ENCODE results near the gene BBIP1. TPM values are rescaled to one million over a fixed set of nuclear protein-coding genes. Genes with fewer than 3 reads are reported as not detected.

The BBIP1 gene
- polyA plus RNA-seq, 1 donor: 26.2 TPM

GRCh38 chr10:110910138-110910537 is 8.8 kb downstream of the BBIP1 start:
- H3K36me3 ChIP-seq (ENCODE audit: control insufficient read depth, insufficient read depth, low read length): no peaks in the 10 kb centered on the region
- H3K4me3 ChIP-seq (ENCODE audit: low read length): no peak overlapping the region
- no peaks in the 10 kb centered on the region for H3K27me3 ChIP-seq (ENCODE audit: control insufficient read depth, insufficient read depth, low read length)
- no peak for DNase-seq
- H3K27ac ChIP-seq (ENCODE audit: low read length): no peak overlapping the region
- H3K4me1 ChIP-seq (ENCODE audit: control insufficient read depth, insufficient read depth, low read length): no peaks in the 10 kb centered on the region
- no peaks in the 10 kb centered on the region for H3K9me3 ChIP-seq (ENCODE audit: control insufficient read depth, low read depth, low read length)
- WGBS (ENCODE audit: insufficient coverage, low lambda C conversion rate): no CpG with 5 or more reads among the region's 4 CpGs

DNA sequence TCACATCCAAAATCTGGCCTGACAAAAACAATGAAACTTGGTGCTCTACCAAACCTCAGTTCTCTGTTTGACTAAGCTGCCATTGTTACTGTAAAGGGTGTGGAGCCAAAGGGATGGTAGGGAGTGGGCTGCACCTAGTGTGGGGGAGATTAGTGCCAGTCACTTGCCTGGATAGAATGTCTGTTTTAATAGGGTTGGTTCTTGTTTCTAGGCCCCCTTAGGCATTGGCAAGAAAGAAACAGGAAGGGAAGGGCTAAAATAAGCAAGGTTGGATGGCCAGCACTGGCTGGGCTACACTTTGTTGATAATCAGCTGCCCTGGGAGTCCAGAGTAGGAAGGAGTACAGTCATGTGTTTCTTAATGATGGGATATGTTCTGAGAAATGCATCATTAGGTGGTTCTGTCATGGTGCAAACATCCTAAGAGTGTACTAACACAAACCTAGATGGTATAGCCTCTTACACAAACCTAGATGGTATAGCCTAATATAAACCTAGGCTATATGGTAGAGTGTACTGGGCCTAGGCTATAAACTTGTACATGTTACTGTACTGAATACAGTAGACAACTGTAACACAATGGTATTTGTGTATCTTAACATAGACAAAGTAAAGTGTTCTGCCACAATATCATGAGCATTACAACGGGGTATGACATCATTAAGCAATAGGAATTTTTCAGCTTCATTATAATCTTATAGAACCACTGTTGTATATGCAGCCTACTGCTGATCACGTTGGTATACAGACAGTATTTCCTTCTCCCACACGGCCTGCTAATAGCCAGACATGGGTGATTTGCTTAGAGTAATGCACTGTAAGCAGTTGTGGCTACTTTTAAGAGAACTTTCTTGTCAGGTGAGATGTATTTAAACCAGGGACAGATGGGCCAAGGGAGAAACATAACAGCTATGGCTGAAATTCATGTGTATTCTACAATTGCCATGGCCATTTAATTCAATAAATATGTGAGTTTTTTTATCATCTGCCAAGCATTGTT is 15.4 kb downstream of the BBIP1 start:
- no peaks in the 10 kb centered on the region for H3K4me1 ChIP-seq (ENCODE audit: control insufficient read depth, insufficient read depth, low read length)
- H3K36me3 ChIP-seq (ENCODE audit: control insufficient read depth, insufficient read depth, low read length): peaks cover 6% of the 10 kb centered on the region
- H3K4me3 ChIP-seq (ENCODE audit: low read length): no peak overlapping the region
- H3K27ac ChIP-seq (ENCODE audit: low read length): no peak overlapping the region
- no CpG with 5 or more reads among the region's 3 CpGs for WGBS (ENCODE audit: insufficient coverage, low lambda C conversion rate)
- DNase-seq: no peak
- H3K9me3 ChIP-seq (ENCODE audit: control insufficient read depth, low read depth, low read length): no peaks in the 10 kb centered on the region
- H3K27me3 ChIP-seq (ENCODE audit: control insufficient read depth, insufficient read depth, low read length): no peaks in the 10 kb centered on the region

DNA sequence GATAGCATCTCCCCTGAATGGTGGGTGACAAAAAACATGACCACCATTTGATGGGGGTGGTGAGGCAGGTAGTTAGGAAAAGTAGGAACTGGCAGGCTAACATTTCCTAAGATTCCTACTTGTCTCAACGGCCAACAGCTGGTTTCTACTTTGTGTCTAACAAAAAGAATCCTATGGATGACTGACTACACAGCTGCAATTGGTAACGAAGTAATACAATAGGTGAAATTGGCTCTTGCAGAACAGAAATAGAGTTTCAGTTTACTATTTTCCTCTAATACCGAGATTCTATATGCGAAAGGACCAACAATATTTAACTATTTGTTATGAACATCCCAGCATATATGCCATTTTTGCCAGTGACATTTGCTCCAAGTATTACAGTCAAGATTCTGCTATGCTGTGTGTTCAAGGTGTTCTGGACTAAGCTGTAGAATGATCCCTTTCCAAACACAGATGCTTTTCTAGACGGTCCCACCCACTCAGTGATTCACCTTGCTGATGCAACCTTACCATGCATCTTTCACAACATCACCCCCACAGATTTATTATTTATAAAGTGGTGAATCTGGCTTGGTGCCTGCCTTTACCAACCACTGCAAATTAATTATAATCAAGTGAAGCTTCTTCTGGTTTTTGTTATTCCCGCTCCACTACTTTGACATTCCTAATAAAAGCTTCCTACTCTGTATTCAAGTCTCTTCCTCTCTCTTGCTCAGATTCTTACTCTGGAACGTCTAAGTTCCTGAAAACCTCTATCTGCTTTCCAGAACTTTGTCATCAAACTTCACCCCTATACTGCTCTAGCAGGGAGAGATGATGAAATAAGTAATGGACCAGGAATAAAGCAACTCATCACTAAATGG is 16.8 kb downstream of the BBIP1 start:
- Histone ChIP-seq H3K9me3 (ENCODE audit: control insufficient read depth, low read depth, low read length) (no peaks in the 10 kb centered on the region), H3K27ac (ENCODE audit: low read length) (no peak overlapping the region), H3K4me1 (ENCODE audit: control insufficient read depth, insufficient read depth, low read length) (peaks cover under 1% of the 10 kb centered on the region), H3K4me3 (ENCODE audit: low read length) (no peak overlapping the region), H3K36me3 (ENCODE audit: control insufficient read depth, insufficient read depth, low read length) (peaks cover 14% of the 10 kb centered on the region), H3K27me3 (ENCODE audit: control insufficient read depth, insufficient read depth, low read length) (no peaks in the 10 kb centered on the region)
- WGBS (ENCODE audit: insufficient coverage, low lambda C conversion rate): 91% methylated on average over 4 of the region's 7 CpGs
- no peak for DNase-seq

DNA sequence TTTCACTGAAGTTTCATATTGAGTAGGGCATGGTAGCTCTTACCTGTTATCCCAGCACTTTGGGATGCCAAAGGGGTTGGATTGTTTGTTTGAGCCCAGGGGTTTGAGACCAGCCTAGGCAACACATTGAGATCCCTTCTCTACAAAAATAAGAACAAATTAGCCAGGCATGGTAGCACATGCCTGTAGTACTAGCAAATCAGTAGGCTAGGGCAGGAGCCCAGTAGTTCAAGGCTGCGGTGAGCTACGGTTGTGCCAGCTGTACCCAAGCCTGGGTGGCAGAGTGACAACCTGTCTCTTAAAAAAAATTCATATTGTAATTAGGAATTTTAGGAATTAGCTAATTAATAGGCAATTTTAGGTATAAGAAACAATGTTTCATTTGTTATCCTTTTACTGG is 18.0 kb downstream of the BBIP1 start:
- no peaks in the 10 kb centered on the region for H3K9me3 ChIP-seq (ENCODE audit: control insufficient read depth, low read depth, low read length)
- H3K4me1 ChIP-seq (ENCODE audit: control insufficient read depth, insufficient read depth, low read length): peaks cover 7% of the 10 kb centered on the region
- H3K4me3 ChIP-seq (ENCODE audit: low read length): no peak overlapping the region
- no peak overlapping the region for H3K27ac ChIP-seq (ENCODE audit: low read length)
- H3K27me3 ChIP-seq (ENCODE audit: control insufficient read depth, insufficient read depth, low read length): no peaks in the 10 kb centered on the region
- no peak for DNase-seq
- H3K36me3 ChIP-seq (ENCODE audit: control insufficient read depth, insufficient read depth, low read length): peaks cover 23% of the 10 kb centered on the region
- no CpG with 5 or more reads among the region's 2 CpGs for WGBS (ENCODE audit: insufficient coverage, low lambda C conversion rate)

- no peaks in the 10 kb centered on the region for H3K9me3 ChIP-seq (ENCODE audit: control insufficient read depth, low read depth, low read length)
- no peaks in the 10 kb centered on the region for H3K27me3 ChIP-seq (ENCODE audit: control insufficient read depth, insufficient read depth, low read length)
- peaks cover 35% of the 10 kb centered on the region for H3K36me3 ChIP-seq (ENCODE audit: control insufficient read depth, insufficient read depth, low read length)
- H3K27ac ChIP-seq (ENCODE audit: low read length): no peak overlapping the region
- H3K4me1 ChIP-seq (ENCODE audit: control insufficient read depth, insufficient read depth, low read length): peaks cover 7% of the 10 kb centered on the region
- no peak overlapping the region for H3K4me3 ChIP-seq (ENCODE audit: low read length)
- no peak for DNase-seq
These were observed 20.6 kb downstream of the BBIP1 start for GRCh38 chr10:110898391-110898790.

DNA sequence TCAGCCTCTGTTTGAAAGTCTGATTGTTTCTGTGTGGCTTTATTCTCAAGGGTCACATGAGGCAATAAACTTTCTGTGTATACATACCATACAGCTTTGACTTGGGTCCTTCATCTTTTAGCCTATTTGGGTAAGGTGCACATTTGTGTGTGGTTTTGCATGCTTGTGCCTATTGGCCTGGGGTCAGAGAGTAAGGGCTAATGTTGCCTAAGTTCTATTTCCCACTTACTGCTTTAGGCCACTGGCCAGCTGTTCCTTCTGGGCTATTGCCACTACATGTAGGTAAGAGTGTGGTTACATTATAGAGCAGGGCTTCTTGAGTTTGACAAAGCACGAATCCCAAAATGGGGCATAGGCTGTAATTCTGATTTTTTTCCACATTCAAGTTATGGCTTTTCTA is 21.8 kb downstream of the BBIP1 start:
- no CpG with 5 or more reads among the region's 1 CpG for WGBS (ENCODE audit: insufficient coverage, low lambda C conversion rate)
- Histone ChIP-seq H3K4me1 (ENCODE audit: control insufficient read depth, insufficient read depth, low read length) (peaks cover 7% of the 10 kb centered on the region), H3K9me3 (ENCODE audit: control insufficient read depth, low read depth, low read length) (no peaks in the 10 kb centered on the region), H3K36me3 (ENCODE audit: control insufficient read depth, insufficient read depth, low read length) (peaks cover 40% of the 10 kb centered on the region), H3K4me3 (ENCODE audit: low read length) (no peak overlapping the region), H3K27ac (ENCODE audit: low read length) (no peak overlapping the region), H3K27me3 (ENCODE audit: control insufficient read depth, insufficient read depth, low read length) (no peaks in the 10 kb centered on the region)
- no peak for DNase-seq

DNA sequence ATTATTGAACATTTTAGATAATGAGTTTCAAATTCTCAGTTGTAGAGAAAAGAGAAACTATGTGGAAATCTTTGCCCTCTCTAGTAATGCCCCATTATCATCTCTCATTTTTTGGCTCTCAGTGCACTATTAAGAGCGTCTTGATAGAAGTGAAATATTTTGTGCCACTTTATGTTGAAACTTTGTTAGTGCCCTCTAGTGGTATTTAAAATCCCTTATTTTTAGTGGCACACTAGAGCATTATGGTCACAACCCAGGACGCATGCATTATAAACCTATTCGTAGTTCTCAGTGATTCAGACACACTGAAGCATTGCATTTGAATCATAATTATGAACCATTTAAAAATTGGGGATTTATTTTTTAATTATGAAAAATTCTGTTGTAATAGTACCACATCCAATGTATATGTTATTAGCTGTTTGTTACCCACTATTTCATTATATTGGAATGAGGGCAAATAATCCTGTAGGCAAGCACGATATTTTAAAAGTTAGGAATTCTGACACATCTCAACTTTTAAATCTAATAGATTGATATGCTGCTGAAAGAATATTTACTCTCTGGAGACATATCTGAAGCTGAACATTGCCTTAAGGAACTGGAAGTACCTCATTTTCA is 25.3 kb downstream of the BBIP1 start:
- WGBS (ENCODE audit: insufficient coverage, low lambda C conversion rate): 43% methylated on average over 2 of the region's 4 CpGs
- no peak overlapping the region for H3K27ac ChIP-seq (ENCODE audit: low read length)
- no peak overlapping the region for H3K4me3 ChIP-seq (ENCODE audit: low read length)
- no peaks in the 10 kb centered on the region for H3K9me3 ChIP-seq (ENCODE audit: control insufficient read depth, low read depth, low read length)
- no peak for DNase-seq
- H3K27me3 ChIP-seq (ENCODE audit: control insufficient read depth, insufficient read depth, low read length): no peaks in the 10 kb centered on the region
- H3K36me3 ChIP-seq (ENCODE audit: control insufficient read depth, insufficient read depth, low read length): peaks cover 54% of the 10 kb centered on the region
- H3K4me1 ChIP-seq (ENCODE audit: control insufficient read depth, insufficient read depth, low read length): peaks cover 7% of the 10 kb centered on the region

DNA sequence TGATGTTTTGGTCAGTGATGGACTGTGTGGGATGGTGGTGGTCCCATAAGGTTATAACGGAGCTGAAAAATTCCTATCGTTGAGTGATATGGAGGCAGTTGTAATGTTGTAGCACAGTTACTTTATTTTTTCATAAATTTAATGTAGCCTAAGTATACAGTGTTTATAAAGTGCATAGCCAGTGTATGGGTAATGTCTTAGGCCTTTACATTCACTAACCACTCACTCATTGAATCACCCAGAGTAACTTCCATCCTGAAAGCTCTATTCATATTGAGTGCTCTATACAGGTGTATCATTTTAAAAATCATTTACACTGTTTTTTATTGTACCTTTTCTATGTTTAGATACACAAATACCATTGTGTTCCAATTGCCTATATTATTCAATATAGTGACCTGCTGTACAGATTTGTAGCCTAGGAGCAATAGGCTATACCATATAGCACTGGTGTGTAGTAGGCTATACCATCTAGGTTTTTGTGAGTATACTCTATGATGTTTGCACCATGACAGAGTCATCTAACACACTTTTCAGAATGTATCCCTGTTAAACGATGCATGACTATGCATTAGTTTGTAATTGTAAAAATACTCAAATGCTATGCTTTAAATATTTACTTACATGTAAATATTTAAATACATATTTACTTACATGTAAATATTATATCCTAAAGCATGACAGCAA is 26.2 kb downstream of the BBIP1 start:
- WGBS (ENCODE audit: insufficient coverage, low lambda C conversion rate): 100% methylated on average over 1 of the region's 3 CpGs
- H3K9me3 ChIP-seq (ENCODE audit: control insufficient read depth, low read depth, low read length): no peaks in the 10 kb centered on the region
- no peak overlapping the region for H3K27ac ChIP-seq (ENCODE audit: low read length)
- no peaks in the 10 kb centered on the region for H3K27me3 ChIP-seq (ENCODE audit: control insufficient read depth, insufficient read depth, low read length)
- DNase-seq: no peak
- H3K4me3 ChIP-seq (ENCODE audit: low read length): no peak overlapping the region
- H3K36me3 ChIP-seq (ENCODE audit: control insufficient read depth, insufficient read depth, low read length): peaks cover 51% of the 10 kb centered on the region
- H3K4me1 ChIP-seq (ENCODE audit: control insufficient read depth, insufficient read depth, low read length): peaks cover 7% of the 10 kb centered on the region

DNA sequence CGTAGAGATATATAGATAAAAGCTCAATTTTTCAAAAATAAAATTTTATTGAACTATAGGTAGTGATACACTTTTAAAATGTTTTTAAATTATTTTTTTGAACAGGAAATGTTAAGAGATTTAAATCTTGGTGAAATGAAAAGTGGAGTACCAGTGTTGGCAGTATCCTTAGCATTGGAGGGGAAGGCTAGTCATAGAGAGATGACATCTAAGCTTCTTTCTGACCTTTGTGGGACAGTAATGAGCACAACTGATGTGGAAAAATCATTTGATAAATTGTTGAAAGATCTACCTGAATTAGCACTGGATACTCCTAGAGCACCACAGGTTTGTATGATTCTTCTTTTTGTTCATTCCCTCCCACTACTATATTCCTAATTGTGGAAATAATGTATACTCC is 31.4 kb downstream of the BBIP1 start:
- 100% methylated on average over 1 of the region's 1 CpG for WGBS (ENCODE audit: insufficient coverage, low lambda C conversion rate)
- DNase-seq: no peak
- Histone ChIP-seq H3K36me3 (ENCODE audit: control insufficient read depth, insufficient read depth, low read length) (peaks cover 58% of the 10 kb centered on the region), H3K4me1 (ENCODE audit: control insufficient read depth, insufficient read depth, low read length) (no peaks in the 10 kb centered on the region), H3K27ac (ENCODE audit: low read length) (no peak overlapping the region), H3K9me3 (ENCODE audit: control insufficient read depth, low read depth, low read length) (no peaks in the 10 kb centered on the region), H3K4me3 (ENCODE audit: low read length) (no peak overlapping the region), H3K27me3 (ENCODE audit: control insufficient read depth, insufficient read depth, low read length) (no peaks in the 10 kb centered on the region)

Data from large intestine (tissue), 3 donors.